GM12892 (cell line): ENCODE results near the gene TSSK3.

Experiments
- POLR2A ChIP-seq: IDR thresholded peaks from 2 replicates; pipeline ENCODE4 v1.6.1; 2011; ENCODE audit warnings: low read depth, low read length, control low read depth
- POLR2AphosphoS5 ChIP-seq: IDR thresholded peaks from 2 replicates; pipeline ENCODE4 v1.6.1; 2011; ENCODE audit warnings: low read depth, low read length, control low read depth

- TF ChIP-seq POLR2AphosphoS5, result no peak
- TF ChIP-seq POLR2A, result no peak
Measured at GRCh38 chr1:32321712-32322291, 40.5 kb upstream of the TSSK3 start.
